ENCODE data around the gene ROCK2.

Gene ROCK2

DNA sequence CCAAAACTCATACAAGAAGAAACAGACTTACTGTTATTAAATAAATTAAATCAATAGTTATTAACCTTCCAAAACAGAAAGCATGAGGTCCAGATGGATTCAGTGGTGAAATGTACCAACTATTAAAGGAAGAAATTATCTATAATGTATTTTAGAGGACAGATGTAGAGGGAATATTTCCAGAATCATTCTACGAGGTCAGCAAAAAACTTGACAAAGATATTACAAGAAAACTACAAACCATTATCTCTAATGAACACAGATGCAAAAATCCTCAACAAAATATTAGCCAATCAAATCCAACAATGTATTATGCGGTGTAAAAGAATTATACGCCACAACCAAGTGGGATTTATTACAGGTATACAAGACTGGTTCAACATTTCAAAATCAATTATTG, 63.7 kb downstream of the ROCK2 start:
- TF ChIP-seq, protein P1, sequence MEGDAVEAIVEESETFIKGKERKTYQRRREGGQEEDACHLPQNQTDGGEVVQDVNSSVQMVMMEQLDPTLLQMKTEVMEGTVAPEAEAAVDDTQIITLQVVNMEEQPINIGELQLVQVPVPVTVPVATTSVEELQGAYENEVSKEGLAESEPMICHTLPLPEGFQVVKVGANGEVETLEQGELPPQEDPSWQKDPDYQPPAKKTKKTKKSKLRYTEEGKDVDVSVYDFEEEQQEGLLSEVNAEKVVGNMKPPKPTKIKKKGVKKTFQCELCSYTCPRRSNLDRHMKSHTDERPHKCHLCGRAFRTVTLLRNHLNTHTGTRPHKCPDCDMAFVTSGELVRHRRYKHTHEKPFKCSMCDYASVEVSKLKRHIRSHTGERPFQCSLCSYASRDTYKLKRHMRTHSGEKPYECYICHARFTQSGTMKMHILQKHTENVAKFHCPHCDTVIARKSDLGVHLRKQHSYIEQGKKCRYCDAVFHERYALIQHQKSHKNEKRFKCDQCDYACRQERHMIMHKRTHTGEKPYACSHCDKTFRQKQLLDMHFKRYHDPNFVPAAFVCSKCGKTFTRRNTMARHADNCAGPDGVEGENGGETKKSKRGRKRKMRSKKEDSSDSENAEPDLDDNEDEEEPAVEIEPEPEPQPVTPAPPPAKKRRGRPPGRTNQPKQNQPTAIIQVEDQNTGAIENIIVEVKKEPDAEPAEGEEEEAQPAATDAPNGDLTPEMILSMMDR (IDR thresholded peaks at IDR 0.05; ENCODE audit: low read depth, low read length, missing control alignments) = no peak
- H3K4me3 ChIP-seq (ENCODE audit: low read depth, low read length) = no peak overlapping the region
- DNase-seq (ENCODE audit: low read depth) = no peak

DNA sequence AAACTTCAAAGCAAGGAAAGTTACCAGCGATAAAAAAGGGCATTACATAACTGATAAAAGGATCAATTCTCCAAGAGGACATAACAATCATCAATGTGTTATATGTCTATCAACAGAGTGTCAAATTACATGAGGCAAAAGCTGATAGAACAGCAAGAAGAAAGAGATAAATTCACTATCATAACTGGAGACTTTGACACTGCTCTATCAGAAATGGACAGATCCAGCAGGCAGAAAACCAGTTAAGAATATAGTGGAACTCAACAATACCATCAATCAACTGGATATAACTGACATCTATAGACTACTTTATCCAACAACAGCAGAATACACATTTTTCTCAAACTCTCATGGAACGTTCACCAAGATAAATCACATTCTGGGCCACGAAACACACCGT, 65.0 kb downstream of the ROCK2 start:
- TF ChIP-seq, protein P1 (IDR thresholded peaks at IDR 0.05; ENCODE audit: low read depth, low read length, missing control alignments) = no peak
- DNase-seq (ENCODE audit: low read depth) = no peak
- H3K4me3 ChIP-seq (ENCODE audit: low read depth, low read length) = no peak overlapping the region

DNA sequence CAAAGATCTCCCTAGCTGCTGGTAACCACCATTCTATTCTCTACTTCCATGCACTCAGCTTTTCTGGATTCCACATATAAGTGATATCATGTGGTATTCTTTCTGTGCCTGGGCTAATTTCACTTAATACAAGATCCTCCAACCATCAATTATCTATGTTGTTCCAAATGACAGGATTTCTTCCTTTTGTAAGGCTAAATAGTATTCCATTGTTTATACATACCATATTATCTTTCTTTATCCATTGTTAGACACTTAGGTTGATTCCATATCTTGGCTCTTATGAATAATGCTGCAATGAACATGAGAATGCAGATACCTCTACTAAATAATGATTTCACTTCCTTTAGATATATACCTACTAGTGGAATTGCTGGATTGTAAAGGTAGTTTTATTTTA, 66.2 kb downstream of the ROCK2 start:
- TF ChIP-seq, protein P1 (IDR thresholded peaks at IDR 0.05; ENCODE audit: low read depth, low read length, missing control alignments) = no peak
- DNase-seq (ENCODE audit: low read depth) = no peak
- no peak overlapping the region for H3K4me3 ChIP-seq (ENCODE audit: low read depth, low read length)

DNA sequence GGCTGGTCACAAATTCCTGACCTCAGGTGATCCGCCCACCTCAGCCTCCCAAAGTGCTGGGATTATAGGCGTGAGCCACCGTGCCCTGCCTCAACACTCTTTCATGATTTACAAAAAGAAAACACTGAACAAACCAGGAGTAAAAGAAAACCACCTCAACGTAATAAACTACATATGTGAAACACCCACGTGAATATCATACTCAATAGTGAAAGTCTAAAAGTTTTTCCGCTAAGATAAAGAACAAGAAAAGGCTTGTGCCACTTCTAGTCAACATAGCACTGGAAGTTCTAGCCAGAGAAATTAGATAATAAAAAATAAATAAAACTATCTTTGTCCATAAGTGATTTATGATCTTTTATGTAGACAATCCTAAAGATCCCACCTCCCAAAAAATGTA, 68.5 kb downstream of the ROCK2 start:
- no peak for DNase-seq (ENCODE audit: low read depth)
- TF ChIP-seq, protein P1 (IDR thresholded peaks at IDR 0.05; ENCODE audit: low read depth, low read length, missing control alignments) = no peak
- H3K4me3 ChIP-seq (ENCODE audit: low read depth, low read length) = no peak overlapping the region

DNA sequence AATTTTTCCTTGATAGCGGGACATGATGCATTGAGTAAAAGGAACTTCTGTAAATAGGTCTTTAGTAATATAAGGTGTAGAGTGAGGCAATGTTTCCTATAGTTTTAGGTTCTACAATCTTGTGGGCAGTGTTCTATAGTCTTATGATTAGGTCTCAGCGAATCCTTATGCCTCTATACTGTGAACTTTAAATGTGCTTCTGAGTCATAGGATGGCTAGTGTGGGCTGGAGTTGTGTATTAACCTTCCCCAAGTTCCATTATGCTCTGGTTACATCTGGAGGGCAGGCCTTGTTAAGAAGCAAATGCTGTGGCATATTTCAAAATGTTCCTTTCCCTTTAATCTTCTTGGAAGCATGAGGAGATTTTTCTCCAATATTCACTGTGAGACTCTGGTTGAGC, 73.5 kb downstream of the ROCK2 start:
- TF ChIP-seq, protein P1 (IDR thresholded peaks at IDR 0.05; ENCODE audit: low read depth, low read length, missing control alignments) = no peak
- DNase-seq (ENCODE audit: low read depth) = no peak

DNA sequence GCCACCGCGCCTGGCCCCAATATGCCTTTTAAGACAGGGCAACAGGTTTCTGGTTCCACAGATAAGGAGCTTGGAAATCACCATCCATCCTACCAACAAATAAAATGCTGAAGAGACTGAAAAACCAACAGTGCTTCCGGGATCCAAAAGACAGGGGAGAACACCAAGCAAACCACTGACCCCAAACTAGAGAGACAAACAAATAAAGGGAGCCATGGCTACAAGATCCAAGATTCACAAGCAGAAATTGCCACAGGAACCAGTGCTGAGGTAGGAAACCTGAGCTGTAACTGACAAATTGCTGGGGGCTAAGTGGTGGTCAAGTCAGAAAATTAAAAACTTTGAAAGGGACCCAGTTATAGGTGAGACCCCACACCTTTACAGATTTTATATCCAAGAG, 76.5 kb downstream of the ROCK2 start:
- TF ChIP-seq, protein P1 (IDR thresholded peaks at IDR 0.05; ENCODE audit: low read depth, low read length, missing control alignments) = no peak
- H3K4me3 ChIP-seq (ENCODE audit: low read depth, low read length) = no peak overlapping the region
- DNase-seq (ENCODE audit: low read depth) = no peak

More for the DNA sequence above, 73.5 kb downstream of the ROCK2 start:
- no peak overlapping the region for H3K4me3 ChIP-seq (ENCODE audit: low read depth, low read length)

DNA sequence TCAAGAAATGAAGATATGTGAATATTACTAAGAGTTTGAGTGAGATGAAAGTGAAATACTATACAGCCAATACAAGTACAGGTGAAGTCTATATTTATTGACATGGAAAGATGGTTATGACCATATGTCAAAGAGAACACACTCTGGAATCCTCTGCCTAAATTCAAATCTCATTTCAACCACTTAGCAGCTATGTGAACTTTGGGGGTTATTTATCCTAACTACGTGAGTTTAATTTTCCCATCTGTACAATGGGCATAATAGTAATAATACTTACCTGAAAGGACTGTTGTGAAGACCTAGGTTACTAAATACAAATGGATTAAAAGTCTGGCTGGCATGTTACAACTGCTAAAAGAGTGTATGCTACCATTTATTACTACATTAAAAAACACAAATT, 79.6 kb downstream of the ROCK2 start:
- TF ChIP-seq, protein P1 (IDR thresholded peaks at IDR 0.05; ENCODE audit: low read depth, low read length, missing control alignments) = no peak
- no peak for DNase-seq (ENCODE audit: low read depth)
- no peak overlapping the region for H3K4me3 ChIP-seq (ENCODE audit: low read depth, low read length)

Data from GM12864 (cell line).